CD4-positive, alpha-beta T cell treated with Interleukin-1 beta for 1 hour (primary cell): ENCODE data around the gene TFDP1.
A peak's percentile ranks its signal among the peaks of the same experiment; 100 is the strongest.
"Not testable (repeated sequence)": the region's sequence is repeated elsewhere in the genome, so short reads cannot be mapped to it uniquely, and the experiment has no call there.

ENCODE experiments used
- DNase-seq, 2 donors: peaks; one replicate each; pipeline ENCODE4 v3.0.0-alpha.2; 2020 to 2022

TFDP1 gene

DNA sequence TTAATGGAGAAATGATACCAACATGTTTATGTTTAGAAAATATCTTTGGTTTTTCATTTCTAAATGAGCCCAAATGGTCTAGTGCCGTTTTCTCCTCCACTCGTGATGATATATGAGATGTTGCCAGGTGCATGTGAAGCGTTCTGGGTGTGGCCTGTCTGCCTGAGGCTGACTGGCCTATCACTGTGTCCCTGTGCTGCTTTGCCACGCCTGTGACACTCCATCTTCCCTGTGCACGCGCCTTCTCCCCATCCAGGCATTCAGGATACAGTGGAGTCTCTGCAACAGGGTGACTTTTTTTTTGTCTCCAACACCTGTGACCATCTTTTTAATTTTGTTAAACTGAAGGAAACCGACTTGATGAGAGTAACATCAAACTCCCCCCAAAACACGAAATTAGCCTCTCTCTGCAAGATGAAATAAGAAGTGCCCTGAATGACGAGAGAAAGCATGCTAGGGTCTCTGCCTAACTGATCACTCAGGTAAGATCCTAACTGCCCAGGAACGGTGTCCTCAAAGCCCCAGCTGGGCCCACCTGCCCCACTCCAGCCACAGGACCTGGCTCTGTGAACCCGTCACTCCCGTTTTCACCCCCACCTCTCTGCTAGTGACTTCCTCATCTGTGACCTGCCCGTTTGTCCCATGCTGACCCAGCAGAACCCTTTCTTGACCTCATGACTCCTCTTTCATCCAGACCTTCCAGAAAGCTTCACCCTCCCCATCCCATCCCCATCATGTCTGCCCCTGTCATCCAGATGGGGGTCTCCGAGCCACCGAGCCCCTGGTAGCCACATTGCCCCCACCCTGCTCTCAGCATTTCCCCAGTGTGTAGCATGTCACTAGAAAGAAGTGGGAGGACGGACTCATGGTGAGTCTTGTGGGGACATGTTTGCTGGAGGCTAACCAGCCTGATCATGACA is 33.2 kb upstream of the TFDP1 start:
- no peak for DNase-seq

DNA sequence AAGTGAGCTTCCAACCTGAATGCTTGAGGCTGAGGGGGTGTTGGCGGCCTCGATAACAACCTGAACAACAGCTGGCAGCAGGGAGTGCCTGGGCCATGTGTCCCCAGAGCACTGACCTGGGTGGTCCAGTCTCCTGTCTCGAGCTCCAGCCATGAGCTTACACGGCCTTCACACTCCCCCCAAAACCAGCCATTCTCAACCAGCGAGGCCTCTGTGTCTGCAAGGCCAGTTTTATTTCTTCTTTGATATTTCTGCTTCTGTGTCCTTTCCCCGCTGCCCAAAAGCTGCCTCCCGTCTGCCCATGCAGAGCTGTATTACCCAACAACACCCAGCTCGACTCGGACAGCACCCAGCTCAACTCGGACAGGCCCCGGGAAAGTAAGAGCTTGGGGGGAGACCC is 32.5 kb upstream of the TFDP1 start:
- no peak for DNase-seq

DNA sequence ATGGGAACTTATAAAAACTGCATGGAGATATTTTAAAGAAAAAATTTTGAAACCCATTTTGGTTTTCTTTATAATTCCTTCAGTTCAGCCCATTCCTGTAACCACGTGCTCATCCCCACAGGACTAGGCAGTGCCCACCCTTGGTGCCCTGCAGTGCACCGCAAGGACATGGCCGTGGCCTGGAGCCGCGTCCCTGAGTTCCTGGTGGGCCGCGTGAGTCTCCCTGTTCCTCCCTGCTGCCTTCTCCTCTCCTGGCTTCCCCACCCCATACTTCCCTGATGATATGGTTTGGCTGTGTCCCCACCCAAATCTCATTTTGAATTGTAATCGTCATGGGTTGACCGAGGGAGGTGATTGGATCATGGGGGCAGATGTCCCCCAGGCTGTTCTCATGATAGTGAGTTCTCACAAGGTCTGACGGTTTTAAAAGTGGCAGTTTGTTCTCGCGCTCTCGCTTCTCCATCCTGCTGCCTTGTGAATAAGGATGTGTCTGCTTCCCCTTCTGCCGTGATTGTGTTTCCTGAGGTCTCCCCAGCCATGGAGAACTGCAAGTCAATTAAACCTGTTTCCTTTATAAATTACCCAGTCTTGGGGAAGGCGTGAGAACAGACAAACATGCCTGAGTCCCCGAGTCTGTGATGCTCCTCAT is 31.6 kb upstream of the TFDP1 start:
- peak in 1 of 2 donors; percentile 9 for DNase-seq

DNA sequence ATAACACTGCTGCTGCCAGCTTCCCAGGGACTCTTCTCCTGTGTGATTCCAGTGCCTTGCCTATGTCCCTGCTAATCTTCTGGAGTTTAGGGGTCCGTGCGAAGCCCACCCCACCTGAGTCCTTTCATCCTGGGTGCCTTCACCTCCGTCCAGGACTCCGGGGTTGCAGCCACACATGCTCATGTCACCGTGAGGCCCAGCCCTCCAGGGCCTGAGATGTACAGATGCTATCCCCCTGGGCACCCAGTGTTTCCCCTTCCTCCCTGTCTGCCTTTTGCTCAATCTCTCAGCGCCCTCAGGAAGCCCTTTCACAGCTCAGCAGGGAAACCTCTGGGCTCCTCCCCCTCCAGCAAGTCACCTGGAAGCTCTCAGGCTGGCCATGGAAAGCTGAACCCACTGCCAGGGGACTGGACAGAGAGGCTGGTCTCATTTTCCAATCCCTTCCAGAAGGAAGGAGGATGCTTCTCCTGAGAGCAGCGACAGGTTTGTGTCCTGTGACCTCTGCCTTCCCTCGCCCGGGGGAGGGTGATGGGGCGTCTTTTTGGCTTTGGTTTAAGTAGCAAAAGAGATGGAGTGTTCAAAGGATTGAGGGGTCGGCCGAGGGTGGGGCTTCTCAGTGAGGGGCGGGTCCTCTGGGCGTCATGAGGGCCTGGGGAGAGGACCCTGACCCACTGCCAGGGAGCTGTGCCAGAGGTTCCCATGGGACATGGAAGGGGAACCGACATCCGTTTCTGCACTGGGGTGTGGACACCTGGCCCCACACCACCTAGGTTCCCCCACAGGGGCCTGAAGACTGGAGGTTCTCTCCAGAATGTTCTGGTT is 30.8 kb upstream of the TFDP1 start:
- DNase-seq = no peak

DNA sequence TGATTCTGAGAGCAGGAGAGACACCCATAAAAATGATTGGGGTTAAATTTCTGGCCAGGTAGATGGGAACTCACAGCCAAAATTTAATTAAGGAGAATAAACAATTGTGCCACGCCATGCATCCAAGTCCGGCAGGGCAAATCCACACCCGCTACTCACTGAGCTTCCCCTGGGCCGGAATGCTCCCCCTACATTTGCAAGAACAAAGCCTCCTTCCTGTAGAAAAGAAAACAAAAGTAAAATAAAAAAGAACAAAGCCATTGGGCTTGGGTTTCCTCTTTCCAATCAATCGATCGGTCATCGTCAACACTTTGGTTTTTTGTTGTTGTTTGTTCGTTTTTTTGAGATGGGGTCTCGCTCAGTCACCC is 30.2 kb upstream of the TFDP1 start:
- DNase-seq = no peak

DNA sequence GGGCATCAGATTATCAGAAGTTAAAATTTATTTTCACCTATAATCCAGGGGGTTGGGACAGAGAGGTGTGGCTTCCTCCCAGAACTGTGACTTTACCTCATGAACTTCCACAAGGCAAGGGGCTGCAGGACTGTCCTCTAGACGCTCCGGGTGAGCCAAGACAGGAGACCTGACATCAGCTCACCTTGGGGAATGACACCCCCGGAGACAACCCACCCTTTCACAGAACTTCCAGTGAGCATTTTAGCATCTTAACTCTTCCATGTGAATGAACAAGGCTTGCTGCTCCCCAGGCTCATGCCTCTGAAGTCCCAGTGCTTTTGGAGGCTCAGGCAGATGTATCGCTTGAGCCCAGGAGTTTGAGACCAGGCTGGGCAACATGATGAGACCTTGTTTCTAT is 29.4 kb upstream of the TFDP1 start:
- DNase-seq = no peak

DNA sequence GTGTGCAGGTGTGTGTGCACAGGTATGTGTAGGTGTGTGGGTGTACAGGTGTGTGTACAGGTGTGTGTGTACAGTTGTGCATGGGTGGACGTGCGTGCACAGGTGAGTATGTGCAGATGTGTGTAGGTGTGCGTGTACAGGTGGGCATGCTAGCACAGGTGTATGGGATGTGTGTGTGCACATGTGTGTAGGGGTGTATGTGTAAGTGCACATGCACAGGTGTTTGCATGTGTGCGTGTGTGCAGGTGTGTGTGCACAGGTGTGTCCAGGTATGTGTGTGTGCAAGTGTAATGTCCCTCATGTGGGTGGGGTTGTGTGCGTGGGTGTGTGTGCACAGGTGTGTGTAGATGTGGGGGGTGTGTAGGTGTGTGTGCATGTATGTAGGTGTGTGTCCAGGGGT is 27.5 kb upstream of the TFDP1 start:
- DNase-seq = no peak

DNA sequence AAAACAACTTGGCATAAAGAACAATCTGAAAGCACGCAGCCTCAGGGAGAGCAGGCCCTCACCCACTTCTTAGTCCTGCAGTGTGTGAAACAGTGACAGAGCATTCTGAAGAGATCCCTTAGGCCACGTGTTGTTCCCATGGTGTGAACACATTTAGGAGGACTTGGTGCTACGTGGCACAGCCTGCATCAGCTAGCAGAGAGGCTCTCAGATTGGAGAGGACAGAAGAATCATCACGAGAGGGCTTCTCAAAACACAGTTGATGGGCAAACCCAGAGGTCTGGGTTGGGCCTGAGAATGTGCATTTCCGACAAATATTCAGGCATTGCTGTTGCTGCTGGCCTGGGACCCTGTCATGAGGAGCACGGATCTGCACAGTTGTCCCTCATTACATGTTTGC is 26.1 kb upstream of the TFDP1 start:
- no peak for DNase-seq

DNA sequence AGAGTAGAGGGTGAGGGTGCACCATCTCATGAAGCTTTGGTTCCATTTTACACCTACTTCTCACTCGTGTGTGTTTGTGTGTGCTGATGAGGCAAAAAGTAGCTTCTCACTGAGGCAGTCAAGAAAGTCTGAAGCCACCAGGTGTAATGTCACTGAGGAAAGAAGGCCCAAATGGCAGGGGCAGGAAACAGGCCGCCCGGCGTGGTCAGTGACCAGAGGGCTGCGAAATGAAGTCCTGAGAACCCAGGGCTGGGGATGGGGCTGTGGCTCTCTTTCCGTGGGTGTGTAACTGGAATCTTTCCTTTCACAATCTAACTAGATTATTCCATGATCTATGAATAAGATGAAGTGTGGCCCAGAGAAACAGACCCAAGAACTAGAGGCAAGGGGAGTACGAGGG is 25.5 kb upstream of the TFDP1 start:
- no peak for DNase-seq

DNA sequence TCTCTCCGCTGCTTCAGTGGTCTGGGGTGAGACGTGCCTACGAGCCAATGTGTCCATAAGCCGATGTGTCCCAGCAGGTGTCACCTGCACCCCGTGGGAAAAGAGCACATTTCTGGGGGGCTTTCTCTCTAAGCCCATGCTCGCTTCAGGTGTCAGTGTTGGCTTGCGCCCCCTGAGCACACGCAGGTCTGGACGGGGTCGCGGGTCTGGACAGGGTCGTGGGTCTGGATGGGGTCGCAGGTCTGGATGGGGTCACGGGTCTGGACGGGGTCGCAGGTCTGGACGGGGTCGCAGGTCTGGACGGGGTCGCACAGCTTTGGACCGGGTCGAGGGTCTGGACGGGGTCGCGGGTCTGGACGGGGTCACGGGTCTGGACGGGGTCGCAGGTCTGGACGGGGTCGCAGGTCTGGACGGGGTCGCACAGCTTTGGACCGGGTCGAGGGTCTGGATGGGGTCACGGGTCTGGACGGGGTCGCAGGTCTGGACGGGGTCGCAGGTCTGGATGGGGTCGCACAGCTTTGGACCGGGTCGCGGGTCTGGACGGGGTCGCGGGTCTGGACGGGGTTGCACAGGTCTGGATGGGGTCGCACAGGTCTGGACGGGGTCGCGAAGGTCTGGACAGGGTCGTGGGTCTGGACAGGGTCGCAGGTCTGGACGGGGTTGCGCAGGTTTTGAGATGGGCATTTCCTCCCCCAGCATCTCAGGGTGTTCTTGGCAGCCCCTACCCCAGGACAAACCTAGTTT is 24.5 kb upstream of the TFDP1 start:
- no peak for DNase-seq

DNA sequence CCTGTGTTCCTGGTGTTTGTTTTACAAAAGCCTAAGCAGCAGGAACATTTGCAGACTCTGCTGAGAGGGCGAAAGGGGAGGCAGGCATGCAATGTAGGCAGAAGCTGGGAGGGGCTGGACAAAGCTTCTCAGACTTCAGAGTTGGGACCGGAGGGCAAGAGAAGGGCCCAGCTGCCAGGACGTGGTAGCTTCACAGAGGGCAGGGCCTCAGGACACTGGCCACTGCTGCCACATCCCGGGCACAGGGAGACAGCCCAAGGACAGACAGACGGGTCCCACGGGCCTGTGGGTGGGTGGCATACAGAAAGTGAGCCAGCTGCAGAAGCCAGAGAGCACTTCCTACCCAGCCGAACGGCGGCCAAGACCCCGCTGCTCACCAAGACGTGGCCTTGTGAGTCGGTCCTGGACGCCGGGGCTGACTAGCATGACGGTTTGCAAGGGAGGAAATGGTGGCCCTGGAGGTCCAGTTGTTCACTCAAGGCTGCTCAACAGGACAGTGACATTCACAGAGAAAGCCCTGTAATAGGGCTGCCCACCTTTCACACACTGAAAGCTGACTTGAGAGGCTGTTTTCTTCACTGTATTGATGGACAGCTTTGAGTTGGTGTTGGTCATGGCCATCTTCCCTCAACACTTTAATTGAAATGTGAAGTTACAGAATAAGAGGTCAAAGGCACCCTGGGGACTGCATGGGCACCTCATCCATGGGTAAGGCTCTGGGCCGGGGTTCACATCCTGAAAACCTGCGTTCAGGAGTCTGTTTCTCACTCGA is 23.7 kb upstream of the TFDP1 start:
- DNase-seq = no peak

DNA sequence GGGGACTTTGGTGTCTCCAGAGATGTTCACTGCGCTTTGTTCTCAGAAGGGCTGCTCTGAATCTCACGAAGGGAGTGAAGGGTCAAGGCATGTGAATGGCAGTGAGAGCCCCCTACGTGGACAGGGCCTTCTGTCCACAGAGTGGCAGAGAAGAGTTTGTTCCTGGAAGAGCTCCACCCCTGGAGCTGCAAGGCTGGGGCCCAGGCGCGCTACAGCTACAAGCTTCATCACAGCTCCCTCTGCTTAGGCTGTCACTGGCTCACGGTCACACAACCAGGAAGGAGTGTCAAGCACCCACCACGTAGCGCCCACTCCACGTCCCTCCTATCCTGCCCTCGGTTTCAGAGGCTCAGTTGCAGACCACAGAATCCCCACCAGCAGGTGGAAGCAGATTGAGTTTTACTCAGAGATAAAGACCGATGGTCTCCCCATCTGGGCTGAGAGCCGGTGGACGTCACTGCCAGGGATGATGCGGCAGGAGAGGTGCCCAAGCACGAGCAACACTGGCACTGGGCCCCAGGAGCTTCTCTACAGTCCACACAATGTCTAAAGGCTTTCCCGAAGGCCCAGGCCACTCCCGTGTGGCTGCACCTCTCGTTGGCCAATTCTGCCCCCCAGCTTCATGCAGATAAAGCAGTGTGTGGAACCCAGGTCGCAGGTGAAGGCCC is 23.0 kb upstream of the TFDP1 start:
- no peak for DNase-seq

DNA sequence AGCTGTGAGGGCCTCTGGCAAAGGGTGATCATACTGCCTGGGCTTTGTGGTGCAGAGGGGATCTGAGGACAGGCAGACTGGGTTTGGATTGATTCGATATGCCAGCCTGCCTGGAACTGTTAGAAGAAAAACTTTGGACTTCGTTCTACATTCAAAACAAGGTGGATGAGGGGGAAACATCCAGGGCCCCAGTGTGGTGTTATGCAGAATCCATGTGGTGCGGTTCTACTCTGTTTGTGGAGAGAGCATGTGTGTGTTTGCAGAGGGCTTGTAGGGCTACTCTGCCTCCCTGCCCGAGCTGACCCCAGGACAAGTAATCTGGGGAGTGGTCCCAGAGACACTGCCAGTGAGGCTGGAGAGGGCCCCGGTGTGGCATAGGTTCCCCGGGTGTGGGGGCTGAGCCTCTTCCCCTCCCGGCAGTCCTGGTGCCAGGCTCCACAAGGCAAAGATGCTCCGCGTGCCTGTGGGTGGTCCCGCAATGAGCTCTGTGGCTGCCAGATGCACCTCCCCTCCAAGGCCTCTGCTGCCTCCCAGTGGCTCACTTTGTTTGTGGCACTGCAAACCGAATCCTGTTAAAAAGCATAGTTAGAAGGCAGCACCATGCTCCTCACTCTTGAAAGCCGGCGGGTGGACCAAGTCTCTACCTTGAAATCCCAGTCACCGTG is 22.3 kb upstream of the TFDP1 start:
- DNase-seq = peak; percentile 24 to 58

DNA sequence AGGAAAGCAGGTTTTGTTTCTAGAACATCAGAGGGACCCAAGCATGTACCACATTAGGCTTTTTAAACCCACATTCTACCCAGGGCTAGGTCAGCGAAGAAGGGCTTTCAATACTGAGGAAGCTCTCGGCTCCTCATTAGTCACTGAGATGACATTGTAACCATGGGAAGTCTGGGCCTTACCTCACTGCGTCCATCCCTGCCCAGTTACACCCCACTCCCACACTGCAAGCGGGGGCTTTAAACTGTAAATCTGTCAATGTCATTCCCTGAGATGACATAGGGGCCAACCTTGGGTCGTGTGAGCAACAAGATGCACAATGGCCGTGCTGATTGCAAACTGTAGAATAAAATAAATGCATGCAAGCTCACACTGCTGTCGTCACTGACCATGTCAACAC is 21.7 kb upstream of the TFDP1 start:
- DNase-seq = no peak

DNA sequence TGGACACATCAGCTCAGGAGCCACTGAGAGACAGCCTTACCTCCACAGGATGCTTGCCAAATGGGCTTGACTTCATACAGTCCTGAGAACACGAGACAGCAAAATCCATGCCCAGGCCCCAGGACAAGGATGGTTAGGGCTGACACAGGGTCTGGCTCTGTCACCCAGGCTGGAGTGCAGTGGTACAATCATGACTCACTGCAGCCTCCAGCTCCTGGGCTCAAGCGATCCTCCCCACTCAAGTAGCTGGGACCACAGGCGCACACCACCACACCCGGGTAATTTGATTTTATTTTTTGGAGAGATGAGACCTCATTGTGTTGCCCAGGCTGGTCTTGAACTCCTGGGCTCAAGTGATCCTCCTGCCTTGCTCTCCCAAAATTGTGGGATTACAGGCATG is 21.0 kb upstream of the TFDP1 start:
- not testable (repeated sequence) for DNase-seq

DNA sequence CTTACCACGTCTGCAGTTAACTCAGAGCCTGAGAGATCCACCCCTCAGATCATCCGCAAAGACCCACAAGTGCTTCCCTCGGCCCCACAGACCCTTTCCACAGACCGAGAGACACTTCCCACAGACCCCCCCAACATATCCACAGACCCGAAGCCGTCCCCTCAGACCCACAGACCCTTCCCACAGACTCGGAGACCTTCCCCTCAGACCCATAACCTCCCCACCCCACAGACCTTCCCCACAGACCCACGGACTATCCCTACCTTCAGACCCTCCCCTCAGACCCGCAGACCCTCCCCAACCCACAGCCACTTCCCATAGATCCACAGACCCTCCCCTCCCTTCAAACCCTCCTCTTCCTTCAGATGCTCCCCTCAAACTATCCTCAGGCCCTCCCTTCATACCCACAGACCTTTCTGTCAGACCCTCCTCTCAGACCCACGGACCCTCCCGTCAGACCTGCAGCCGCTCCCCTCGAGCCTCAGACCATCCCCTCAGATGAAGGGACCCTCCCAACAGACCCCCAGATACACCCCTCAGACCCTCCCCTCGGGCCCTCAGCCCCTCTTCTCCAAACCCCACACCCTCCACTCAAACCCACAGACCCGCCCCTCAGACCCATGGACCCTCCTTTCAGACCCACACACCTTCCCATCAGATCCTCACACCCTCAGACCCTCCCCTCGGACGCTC is 20.1 kb upstream of the TFDP1 start:
- no peak for DNase-seq

DNA sequence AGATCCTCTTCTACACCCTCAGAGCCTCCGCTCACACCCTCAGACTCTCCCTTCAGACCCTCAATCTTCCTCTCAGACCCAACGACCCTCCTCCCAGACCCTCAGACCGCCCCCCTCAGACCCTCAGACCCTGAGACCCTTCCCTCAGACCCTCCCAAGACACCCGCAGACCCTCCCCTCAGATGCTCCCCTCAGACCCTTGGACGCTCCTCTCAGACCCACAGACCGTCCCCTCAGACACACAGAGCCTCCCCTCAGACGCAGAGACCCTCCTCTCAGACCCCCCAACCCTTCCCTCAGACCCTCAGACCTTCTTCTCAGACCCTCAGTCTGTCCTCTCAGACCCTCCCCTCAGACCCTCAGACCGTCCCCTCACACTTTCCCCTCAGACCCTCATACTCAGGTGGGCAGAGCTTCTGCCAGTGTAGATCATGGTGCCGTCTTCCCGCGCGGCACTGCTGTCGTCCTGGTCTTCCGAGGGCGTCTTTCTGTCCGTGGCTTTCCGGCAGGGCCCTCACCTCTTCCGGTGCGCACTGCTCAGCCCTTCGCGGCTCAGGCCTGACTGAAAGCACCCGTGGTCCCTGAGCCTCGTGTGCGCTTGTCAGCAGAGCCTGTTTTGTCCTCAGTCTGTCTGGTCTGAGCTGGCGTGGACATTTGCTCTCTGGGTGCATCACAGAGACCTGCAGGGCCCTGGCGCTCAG is 18.9 kb upstream of the TFDP1 start:
- no peak for DNase-seq

DNA sequence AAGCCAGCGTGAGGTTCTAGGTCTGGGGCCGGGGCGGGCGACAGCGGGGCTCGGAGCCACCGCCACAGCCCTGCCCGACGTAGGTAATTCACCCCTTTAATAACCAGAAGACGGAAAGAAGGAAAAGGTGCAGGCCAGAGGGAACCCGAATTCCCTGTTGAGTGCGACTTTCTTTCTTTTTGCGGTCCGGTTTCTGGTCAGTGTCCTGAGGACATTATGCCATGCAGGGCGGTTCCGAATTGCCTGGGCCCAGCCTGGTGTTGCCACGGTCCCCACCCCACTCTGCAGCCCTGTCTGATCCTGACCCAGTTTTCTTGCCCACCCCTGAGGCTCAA is 18.4 kb upstream of the TFDP1 start:
- no peak for DNase-seq

DNA sequence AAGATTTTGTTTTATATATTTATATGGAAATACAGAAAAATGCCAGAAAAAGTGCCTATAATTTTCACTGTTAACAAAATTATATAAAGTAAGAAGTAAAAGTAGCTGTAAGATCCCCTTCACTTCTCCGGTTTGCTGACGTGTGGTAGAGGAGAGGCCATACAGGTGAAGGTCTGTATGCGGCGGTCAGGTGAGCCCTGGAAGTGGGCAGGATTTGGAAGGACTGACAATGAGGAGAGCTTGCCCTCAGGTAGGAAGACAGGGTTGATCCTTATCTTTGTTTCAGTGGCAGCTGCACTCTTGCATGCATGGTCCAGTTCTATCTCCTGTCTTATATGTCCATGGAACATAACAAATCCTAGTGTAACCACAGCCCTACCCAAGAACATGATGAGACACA is 16.9 kb upstream of the TFDP1 start:
- no peak for DNase-seq

DNA sequence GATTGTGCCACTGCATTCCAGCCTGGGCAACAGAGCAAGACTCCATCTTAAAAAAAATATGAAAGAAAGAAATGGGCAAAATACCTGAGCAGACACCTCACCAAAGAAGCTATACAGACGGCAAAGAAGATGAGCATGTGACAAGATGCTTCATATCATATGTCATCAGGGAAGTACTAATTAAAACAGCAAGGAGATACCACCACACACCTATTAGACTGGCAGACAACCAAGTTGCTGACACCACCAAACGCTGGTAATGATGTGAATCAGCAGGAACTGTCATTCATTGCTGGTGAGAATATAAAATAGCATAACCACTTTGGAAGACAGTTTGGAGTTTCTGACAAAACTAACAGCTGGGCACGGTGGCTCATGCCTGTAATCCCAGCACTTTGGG is 11.5 kb upstream of the TFDP1 start:
- no peak for DNase-seq
